ENCODE results near the gene TBPL1.
"Not testable (repeated sequence)": the region's sequence is repeated elsewhere in the genome, so short reads cannot be mapped to it uniquely, and the experiment has no call there.

Gene TBPL1

GRCh38 chr6:133964052-133964451 lies 11.0 kb downstream of the TBPL1 start:
- Histone ChIP-seq H3K27ac (ENCODE audit: low read length) (no peak overlapping the region), H3K27me3 (ENCODE audit: control insufficient read depth, insufficient read depth, low read length) (no peaks in the 10 kb centered on the region), H3K4me1 (ENCODE audit: control insufficient read depth, insufficient read depth, low read length) (peaks cover 3% of the 10 kb centered on the region), H3K36me3 (ENCODE audit: control insufficient read depth, insufficient read depth, low read length) (no peaks in the 10 kb centered on the region), H3K4me3 (ENCODE audit: low read length) (no peak overlapping the region), H3K9me3 (ENCODE audit: control insufficient read depth, insufficient read depth, low read length) (no peaks in the 10 kb centered on the region)
- WGBS (ENCODE audit: insufficient coverage, insufficient read length) = no CpG with 5 or more reads among the region's 1 CpG
- no peak for DNase-seq (ENCODE audit: low read depth, low spot score)

GRCh38 chr6:133964702-133965101 lies 11.7 kb downstream of the TBPL1 start:
- H3K9me3 ChIP-seq (ENCODE audit: control insufficient read depth, insufficient read depth, low read length) = no peaks in the 10 kb centered on the region
- no peak overlapping the region for H3K27ac ChIP-seq (ENCODE audit: low read length)
- DNase-seq (ENCODE audit: low read depth, low spot score) = no peak
- no peaks in the 10 kb centered on the region for H3K27me3 ChIP-seq (ENCODE audit: control insufficient read depth, insufficient read depth, low read length)
- peaks cover 3% of the 10 kb centered on the region for H3K4me1 ChIP-seq (ENCODE audit: control insufficient read depth, insufficient read depth, low read length)
- H3K4me3 ChIP-seq (ENCODE audit: low read length) = no peak overlapping the region
- no CpG with 5 or more reads among the region's 4 CpGs for WGBS (ENCODE audit: insufficient coverage, insufficient read length)
- H3K36me3 ChIP-seq (ENCODE audit: control insufficient read depth, insufficient read depth, low read length) = no peaks in the 10 kb centered on the region

DNA sequence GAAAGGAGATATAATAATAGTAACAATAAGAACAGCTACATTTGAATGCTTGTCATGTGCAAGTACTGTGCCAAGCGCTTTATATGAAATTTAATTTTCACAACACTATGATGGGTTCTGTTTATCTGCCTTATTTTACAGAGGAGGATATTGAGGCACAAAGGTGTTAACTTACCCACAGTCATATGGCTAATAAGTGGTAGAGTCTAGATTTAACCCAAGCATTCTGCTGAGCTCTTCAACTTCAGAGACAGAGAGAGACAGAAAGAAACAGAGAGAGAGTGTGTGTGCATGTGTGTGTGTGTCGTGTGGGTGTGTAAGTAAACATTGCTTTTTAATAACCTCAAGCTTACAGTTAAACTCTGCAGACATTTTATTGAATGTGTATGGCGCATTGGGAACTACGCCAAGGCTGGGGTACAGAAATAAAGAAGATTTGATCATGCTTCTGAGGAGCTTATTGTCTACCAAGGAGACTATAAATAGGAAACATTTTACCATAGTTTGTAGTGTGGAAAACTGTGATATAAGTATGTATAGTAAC lies 12.9 kb downstream of the TBPL1 start:
- Histone ChIP-seq H3K36me3 (ENCODE audit: control insufficient read depth, insufficient read depth, low read length) (no peaks in the 10 kb centered on the region), H3K9me3 (ENCODE audit: control insufficient read depth, insufficient read depth, low read length) (no peaks in the 10 kb centered on the region), H3K4me1 (ENCODE audit: control insufficient read depth, insufficient read depth, low read length) (peaks cover 3% of the 10 kb centered on the region), H3K27ac (ENCODE audit: low read length) (no peak overlapping the region), H3K27me3 (ENCODE audit: control insufficient read depth, insufficient read depth, low read length) (no peaks in the 10 kb centered on the region), H3K4me3 (ENCODE audit: low read length) (no peak overlapping the region)
- WGBS (ENCODE audit: insufficient coverage, insufficient read length) = no CpG with 5 or more reads among the region's 4 CpGs
- no peak for DNase-seq (ENCODE audit: low read depth, low spot score)

DNA sequence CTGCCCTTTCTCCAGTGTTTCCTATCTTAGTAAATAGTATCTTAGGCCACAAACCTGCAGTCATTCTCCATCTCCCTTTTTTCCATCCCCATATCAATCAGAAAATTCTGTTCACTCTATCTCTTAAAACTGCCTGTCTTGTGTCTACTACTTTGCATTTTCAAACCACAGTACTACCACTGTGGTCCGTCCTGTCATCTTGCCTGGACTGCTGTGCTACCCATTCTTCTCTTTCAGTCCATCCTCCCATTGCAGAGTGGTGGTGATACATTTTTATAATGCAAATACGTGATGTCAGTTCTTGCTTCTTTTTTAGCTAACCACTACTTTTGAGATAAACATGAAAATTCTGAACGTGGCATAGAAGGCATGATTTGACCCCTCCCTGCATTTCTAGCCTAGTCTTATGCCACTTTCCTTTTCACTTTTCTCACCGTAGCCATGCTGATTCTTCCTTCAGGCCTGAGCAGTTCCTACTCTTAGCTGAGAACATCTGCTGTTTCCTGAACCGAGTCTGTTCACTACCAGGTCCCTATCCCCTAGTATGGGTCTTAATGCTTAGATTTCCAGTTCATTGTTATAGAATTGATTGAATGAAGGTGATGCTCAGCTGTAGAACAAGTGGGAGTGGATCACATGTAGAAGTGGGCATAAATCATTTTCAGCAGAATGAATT lies 13.8 kb downstream of the TBPL1 start:
- Histone ChIP-seq H3K27me3 (ENCODE audit: control insufficient read depth, insufficient read depth, low read length) (no peaks in the 10 kb centered on the region), H3K9me3 (ENCODE audit: control insufficient read depth, insufficient read depth, low read length) (no peaks in the 10 kb centered on the region), H3K4me3 (ENCODE audit: low read length) (no peak overlapping the region), H3K4me1 (ENCODE audit: control insufficient read depth, insufficient read depth, low read length) (peaks cover 3% of the 10 kb centered on the region; the same call in 1 of the 2 replicates), H3K27ac (ENCODE audit: low read length) (no peak overlapping the region), H3K36me3 (ENCODE audit: control insufficient read depth, insufficient read depth, low read length) (no peaks in the 10 kb centered on the region)
- no peak for DNase-seq (ENCODE audit: low read depth, low spot score)
- no CpG with 5 or more reads among the region's 5 CpGs for WGBS (ENCODE audit: insufficient coverage, insufficient read length)

DNA sequence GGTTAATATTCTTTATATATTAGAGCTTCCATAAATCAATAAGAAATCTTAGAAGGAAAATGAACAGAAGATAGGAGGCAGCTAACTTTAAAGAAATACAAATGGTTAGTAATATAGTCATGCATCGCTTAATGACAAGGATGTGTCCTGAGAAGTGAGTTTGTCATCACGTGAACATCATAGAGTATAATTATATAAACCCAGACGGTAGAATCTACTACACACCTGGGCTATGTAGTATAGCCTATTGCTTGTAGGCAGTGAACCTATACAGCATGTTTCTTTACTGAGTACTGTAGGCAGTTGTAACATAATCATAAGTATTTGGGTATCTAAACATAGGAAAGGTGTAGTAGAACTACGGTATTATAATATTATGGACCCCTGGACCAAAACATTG lies 14.3 kb downstream of the TBPL1 start:
- Histone ChIP-seq H3K4me3 (ENCODE audit: low read length) (no peak overlapping the region), H3K27ac (ENCODE audit: low read length) (no peak overlapping the region), H3K4me1 (ENCODE audit: control insufficient read depth, insufficient read depth, low read length) (no peaks in the 10 kb centered on the region), H3K9me3 (ENCODE audit: control insufficient read depth, insufficient read depth, low read length) (no peaks in the 10 kb centered on the region), H3K27me3 (ENCODE audit: control insufficient read depth, insufficient read depth, low read length) (no peaks in the 10 kb centered on the region), H3K36me3 (ENCODE audit: control insufficient read depth, insufficient read depth, low read length) (no peaks in the 10 kb centered on the region)
- DNase-seq (ENCODE audit: low read depth, low spot score) = no peak
- WGBS (ENCODE audit: insufficient coverage, insufficient read length) = no CpG with 5 or more reads among the region's 4 CpGs

GRCh38 chr6:133967835-133968234 lies 14.8 kb downstream of the TBPL1 start:
- H3K9me3 ChIP-seq (ENCODE audit: control insufficient read depth, insufficient read depth, low read length); H3K27ac ChIP-seq (ENCODE audit: low read length); H3K4me3 ChIP-seq (ENCODE audit: low read length); H3K36me3 ChIP-seq (ENCODE audit: control insufficient read depth, insufficient read depth, low read length); DNase-seq (ENCODE audit: low read depth, low spot score); H3K27me3 ChIP-seq (ENCODE audit: control insufficient read depth, insufficient read depth, low read length); H3K4me1 ChIP-seq (ENCODE audit: control insufficient read depth, insufficient read depth, low read length): not testable (repeated sequence)
- WGBS (ENCODE audit: insufficient coverage, insufficient read length) = no CpG with 5 or more reads among the region's 8 CpGs

DNA sequence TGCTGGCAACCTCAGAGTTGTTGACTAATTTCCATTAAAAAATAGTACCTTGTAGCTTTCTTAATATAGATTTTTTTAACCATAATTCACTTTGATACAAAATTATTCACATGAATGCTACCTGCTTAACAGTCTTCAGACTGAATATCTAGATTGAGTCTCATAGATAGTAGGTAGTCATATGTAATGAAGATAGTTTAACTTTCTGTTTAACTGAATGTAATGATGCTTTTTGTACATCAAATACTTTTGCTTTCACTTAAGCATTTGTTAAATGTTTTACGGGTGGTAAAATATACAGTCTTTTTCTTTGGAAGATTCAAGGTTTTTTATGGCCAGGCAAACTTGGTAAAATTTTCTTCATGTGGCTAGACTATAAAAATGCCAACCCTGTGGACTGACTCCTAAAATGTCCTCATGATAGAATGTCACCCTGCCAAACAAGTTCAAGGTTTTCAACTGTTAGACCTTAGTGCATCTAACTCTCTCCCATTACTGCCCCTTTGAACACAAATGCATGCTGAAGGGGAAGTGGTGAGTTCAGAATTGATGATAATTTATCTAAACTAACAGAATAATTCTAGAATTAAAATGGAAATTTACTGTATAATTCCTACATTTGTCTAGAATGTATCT lies 16.4 kb downstream of the TBPL1 start:
- H3K27ac ChIP-seq (ENCODE audit: low read length) = no peak overlapping the region
- no peaks in the 10 kb centered on the region for H3K27me3 ChIP-seq (ENCODE audit: control insufficient read depth, insufficient read depth, low read length)
- H3K9me3 ChIP-seq (ENCODE audit: control insufficient read depth, insufficient read depth, low read length) = no peaks in the 10 kb centered on the region
- no peaks in the 10 kb centered on the region for H3K4me1 ChIP-seq (ENCODE audit: control insufficient read depth, insufficient read depth, low read length)
- no CpG with 5 or more reads among the region's 1 CpG for WGBS (ENCODE audit: insufficient coverage, insufficient read length)
- H3K36me3 ChIP-seq (ENCODE audit: control insufficient read depth, insufficient read depth, low read length) = no peaks in the 10 kb centered on the region
- no peak overlapping the region for H3K4me3 ChIP-seq (ENCODE audit: low read length)
- DNase-seq (ENCODE audit: low read depth, low spot score) = no peak

DNA sequence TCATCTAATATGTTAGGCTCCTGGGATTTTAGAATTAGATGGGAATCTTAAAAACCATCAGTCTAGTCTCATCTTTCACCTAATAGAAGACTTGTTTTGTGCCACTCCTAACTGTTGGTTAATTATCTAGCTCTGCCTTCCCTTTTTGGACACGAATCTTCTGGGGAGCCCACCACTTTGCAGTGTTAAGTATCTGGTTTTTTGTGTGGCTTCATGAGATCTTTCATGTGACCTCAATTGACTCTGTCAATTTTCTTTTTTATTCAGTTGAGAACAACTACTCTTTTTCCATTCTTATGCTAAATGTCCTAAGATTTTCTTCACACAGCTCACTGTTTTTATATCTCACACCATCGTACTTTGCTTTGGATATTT lies 16.9 kb downstream of the TBPL1 start:
- Histone ChIP-seq H3K27me3 (ENCODE audit: control insufficient read depth, insufficient read depth, low read length) (no peaks in the 10 kb centered on the region), H3K36me3 (ENCODE audit: control insufficient read depth, insufficient read depth, low read length) (no peaks in the 10 kb centered on the region), H3K4me3 (ENCODE audit: low read length) (no peak overlapping the region), H3K9me3 (ENCODE audit: control insufficient read depth, insufficient read depth, low read length) (no peaks in the 10 kb centered on the region), H3K4me1 (ENCODE audit: control insufficient read depth, insufficient read depth, low read length) (no peaks in the 10 kb centered on the region), H3K27ac (ENCODE audit: low read length) (no peak overlapping the region)
- no peak for DNase-seq (ENCODE audit: low read depth, low spot score)
- no CpG with 5 or more reads among the region's 2 CpGs for WGBS (ENCODE audit: insufficient coverage, insufficient read length)

DNA sequence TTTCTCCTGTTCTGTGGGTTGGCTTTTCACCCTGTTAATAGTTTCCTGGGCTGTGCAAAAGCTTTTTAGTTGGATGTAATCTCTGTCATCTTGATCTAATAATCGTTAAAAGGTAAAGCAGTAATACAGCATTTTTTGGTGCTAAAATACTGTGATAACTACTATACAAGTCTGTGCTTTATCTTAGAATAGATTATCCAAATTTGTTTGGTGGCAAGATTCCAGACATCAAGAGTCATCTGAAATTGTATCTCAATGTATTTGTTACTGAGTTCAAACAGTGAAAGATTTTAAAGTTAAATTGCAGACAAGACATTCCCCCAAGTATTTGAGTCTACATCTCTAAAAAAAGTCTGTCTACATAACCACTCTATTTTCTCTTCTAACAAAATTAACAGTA lies 18.8 kb downstream of the TBPL1 start:
- Histone ChIP-seq H3K27ac (ENCODE audit: low read length) (no peak overlapping the region), H3K4me3 (ENCODE audit: low read length) (no peak overlapping the region), H3K27me3 (ENCODE audit: control insufficient read depth, insufficient read depth, low read length) (no peaks in the 10 kb centered on the region), H3K9me3 (ENCODE audit: control insufficient read depth, insufficient read depth, low read length) (no peaks in the 10 kb centered on the region), H3K4me1 (ENCODE audit: control insufficient read depth, insufficient read depth, low read length) (no peaks in the 10 kb centered on the region), H3K36me3 (ENCODE audit: control insufficient read depth, insufficient read depth, low read length) (no peaks in the 10 kb centered on the region)
- WGBS (ENCODE audit: insufficient coverage, insufficient read length) = no CpG with 5 or more reads among the region's 1 CpG
- DNase-seq (ENCODE audit: low read depth, low spot score) = no peak

DNA sequence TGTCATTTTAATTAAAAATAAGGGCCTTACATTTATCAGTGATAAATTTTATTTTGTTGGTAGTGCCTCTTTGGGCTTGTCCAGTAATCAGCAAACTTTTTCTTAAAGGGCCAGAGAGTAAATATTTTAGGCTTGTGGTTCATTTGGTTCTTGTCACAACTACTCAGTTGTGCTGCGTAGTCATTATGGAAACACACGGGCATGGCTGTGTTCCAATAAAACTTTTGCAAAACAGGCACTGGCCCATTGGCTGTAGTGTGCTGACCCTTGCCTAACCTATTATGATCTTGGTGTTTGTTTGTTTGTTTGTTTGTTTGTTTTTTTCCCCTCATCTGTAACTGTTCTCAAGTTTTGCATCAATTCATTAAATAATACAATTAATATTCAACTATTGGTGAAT lies 19.4 kb downstream of the TBPL1 start:
- H3K36me3 ChIP-seq (ENCODE audit: control insufficient read depth, insufficient read depth, low read length) = no peaks in the 10 kb centered on the region
- WGBS (ENCODE audit: insufficient coverage, insufficient read length) = no CpG with 5 or more reads among the region's 2 CpGs
- no peaks in the 10 kb centered on the region for H3K9me3 ChIP-seq (ENCODE audit: control insufficient read depth, insufficient read depth, low read length)
- H3K27ac ChIP-seq (ENCODE audit: low read length) = no peak overlapping the region
- no peak overlapping the region for H3K4me3 ChIP-seq (ENCODE audit: low read length)
- no peaks in the 10 kb centered on the region for H3K4me1 ChIP-seq (ENCODE audit: control insufficient read depth, insufficient read depth, low read length)
- no peak for DNase-seq (ENCODE audit: low read depth, low spot score)
- no peaks in the 10 kb centered on the region for H3K27me3 ChIP-seq (ENCODE audit: control insufficient read depth, insufficient read depth, low read length)

All from iPS DF 6.9 (cell line).